Stimulated activated CD4-positive, alpha-beta T cell treated with anti-CD3 and anti-CD28 coated beads, Interleukin-1b, Interleukin-23, amount 100 ng/mL, for 24 hours (primary cell): ENCODE data around the gene CPM.
"Not testable (repeated sequence)": the region's sequence is repeated elsewhere in the genome, so short reads cannot be mapped to it uniquely, and the experiment has no call there.

Experiments used
- DNase-seq, 4 experiments: peaks; one replicate each; pipeline ENCODE4 v3.0.0-alpha.2; 2020; ENCODE audit warnings: low read depth in 4 of 4, low spot score in 1 of 4

The CPM gene

DNA sequence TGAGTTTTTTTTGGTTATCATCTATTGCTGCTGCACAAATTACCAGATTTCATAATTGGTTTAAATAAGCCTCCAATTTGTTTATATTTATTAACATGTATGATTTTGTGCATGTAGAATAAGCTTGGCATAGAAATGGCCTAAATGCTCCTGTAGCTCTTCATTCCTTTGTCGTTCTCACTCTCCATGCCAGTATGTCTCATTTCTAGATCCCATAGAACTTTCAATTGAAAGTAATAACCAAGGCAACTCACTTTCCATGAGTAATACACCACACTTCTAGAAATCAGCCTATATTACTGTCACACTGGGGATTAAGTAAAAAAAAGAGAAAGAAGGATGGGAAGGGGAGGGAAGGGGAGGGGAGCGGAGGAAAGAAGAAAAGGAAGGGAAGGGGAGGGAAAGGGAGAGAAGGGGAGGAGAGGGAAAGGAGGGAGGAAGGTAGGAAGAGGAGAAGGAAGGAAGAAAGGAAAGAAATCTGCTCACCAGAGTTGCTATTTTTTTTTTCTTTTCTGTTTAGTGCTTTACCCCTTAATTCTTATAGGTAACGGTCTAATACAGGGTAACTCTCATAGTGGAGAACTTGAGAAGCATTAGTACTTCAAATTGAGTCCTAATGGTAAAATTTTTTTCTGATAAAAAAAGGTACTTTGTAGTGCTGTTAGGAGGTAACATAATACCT is 79.4 kb downstream of the CPM start:
- DNase-seq, result no peak

DNA sequence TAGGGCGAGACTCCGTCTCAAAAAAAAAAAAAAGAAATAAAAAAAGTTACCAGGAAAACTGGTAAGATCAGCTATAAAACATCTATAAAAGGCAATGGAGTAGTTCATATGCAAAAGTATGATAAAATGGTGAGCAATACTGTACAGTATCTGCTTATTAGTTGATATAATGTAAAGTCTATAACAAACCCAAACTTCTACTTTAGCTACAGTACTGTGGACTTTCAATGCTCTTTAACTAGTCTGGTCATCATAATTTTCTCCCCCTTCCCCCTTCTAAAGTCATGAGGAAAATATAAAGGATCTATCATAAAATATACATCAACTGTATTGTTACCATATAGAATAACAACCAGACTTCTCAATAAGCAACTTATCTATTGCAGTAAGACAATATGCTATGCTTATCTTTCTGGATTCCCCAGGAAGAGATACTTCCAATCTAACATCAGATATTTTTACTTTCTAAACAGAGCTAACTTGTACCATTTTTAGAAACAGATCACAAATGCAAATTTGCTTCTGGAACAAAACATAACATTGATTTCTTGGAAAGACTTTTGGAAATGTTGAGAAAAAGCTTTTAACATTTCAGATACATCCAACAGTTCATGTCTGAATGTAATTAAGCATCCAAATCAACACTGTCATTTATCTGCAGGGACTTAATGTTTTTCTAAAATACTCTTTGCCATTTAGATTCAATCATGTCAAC is 81.2 kb downstream of the CPM start:
- no peak for DNase-seq

DNA sequence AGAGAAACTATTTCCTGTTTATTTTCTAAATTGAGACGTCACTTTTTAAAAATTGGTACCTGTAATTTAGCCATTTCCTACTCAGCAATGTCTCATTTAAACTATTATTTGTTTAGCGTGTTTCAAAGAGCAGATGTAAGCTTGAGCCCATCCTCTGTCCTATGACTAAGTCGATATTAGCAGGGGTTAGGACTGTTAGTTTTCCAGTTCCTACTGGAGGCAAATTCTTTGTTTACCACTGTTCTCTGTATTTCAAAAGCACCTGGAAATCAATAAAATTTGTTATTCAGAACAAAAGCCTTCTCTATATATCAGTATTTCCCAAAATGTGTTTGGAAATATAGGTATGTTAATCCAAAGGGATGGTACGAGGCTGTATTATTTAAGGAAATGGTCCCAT is 82.6 kb downstream of the CPM start:
- DNase-seq, result no peak

DNA sequence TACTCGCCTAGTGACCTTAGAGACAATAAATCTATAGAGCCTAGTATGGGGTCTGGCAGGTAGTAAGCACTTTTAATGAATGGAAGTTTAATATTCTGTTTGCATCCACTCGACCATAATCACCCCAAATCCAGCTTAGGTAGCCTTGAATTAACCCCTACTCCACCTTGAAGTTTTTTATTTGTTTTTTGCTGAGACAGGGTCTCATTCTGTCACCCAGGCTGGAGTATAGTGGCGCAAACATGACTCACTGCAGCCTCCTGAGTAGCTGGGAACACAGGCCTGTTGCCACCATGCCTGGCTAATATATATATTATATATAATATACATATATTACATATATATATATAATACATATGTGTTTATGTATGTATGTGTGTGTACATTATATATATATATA is 86.2 kb downstream of the CPM start:
- no peak for DNase-seq

DNA sequence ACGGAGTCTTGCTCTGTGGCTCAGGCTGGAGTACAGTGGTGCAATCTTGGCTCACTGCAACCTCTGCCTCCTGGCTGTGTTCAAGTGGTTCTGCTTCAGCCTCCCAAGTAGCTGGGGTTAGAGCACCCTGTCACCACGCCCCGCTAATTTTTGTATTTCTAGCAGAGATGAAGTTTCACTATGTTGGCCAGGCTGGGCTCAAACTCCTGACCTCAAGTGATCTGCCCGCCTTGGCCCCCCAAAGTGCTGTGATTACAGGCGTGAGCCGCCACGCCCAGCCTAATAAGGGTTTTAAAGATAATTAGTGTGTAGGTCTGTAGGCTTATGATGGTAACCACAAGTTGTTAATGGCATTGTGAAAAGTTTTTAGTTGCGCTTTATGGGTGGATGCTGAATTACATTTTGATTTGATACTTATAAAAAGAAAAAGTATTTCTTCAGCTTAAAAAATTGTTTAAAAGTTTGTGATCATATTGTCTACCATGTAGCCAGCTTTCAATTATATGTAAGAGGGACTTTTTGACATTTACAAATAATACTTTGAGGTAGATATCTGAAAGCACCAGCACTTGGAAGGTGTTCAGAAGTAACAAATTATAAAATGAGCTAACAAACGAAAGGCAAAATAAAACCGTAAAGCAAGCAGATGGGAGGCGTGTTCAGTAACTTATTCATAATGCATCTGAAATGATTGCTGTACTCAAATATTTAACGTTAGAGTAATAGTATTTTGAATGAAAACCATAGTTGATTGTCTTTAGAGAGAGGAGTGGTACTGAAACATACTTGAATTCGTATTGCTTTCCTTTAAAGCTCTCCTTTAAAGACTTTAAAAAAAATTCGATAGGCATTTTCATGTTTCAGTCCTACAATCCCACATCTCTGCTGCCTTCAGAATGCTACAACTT is 87.9 kb downstream of the CPM start:
- no peak for DNase-seq

DNA sequence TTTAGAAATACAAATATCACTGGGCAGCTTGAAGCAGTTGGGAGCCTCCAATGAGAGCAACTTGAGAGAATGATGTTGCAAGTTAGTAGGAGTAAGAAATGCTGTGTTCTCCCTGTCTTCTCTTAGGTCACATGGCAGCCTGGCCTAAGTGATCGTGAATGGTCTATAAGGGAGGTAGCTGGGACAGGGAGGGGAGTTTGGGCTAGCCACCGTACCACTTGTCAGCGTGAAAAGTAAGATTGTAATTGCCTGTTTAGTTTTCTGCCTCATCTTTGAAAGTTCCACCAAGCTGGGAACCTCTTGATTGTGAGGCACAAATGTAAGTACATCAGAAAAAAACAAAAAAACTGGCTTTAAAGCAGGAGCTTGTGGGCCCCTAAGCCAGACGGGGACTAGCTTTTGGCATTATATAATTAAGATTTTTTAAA is 88.6 kb downstream of the CPM start:
- DNase-seq, result no peak

DNA sequence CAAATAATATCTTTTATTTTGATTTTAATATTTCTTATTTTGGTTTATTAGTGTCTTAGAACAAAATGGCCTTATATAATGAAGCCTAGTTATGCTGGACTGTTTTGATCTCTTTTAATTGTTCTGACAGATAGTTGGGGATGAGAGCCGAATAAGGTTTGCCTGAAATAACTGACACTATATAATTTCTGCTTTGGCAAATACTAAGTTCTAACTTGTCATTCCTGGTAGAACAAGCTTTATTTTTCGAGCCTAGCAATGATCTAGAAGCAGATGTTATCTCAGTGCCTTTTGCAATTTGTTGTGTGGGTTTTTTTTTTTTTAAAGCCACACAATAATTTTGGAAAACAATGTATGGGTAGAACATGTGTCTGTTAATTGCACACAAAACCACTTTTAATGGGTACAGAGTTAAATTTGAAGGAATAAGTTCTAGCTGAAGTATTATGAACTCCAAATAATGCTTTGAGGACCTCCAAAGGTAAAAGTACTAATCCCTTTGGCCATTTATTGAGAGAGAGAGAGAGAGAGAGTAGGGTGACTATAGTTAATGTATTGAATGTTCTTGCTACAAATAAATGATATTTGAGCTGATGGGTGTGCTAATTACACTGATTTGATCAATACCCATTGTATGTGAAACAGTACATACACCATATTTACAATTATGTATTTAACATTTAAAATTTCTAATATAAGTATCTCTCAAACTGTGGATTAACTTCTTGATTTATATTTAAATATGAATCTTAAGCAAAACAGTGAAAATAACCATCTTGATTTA is 90.0 kb downstream of the CPM start:
- DNase-seq, result no peak

DNA sequence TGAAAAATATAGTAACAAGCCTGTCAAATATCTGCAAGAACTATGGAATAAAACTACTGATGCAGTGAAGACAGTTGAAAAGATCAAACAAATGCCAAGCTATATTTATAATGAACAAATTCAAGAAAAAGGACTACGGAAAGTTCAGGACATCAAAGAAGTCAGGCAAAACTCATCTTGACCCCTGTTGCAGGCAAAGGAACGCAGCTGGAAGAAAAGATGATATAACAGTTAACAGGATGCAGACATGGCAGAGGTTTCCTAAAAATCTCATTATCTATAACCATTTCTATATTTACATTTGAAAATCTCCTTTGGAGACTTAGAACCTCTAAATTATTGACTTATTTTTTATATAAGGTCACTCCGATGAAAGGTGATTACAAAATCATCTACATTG is 90.8 kb downstream of the CPM start:
- DNase-seq, result no peak

DNA sequence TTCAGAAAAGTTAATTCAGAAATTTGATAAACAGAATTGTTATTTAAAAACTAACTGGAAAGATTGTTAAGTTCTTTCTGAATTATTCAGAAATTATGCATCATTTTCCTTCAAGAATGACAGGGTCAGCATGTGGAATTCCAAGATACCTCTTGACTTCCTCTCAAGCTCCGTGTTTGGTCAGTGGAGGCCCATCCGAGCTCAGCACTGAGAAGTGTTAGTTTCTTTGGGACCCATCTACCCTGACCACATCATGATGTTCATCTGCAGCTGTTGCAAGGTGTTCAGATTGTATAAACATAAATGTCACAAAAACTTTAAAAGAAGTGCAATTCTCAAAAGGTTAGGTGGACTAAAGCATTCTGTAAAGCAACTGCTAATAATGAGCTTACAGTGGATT is 91.3 kb downstream of the CPM start:
- DNase-seq, result no peak

DNA sequence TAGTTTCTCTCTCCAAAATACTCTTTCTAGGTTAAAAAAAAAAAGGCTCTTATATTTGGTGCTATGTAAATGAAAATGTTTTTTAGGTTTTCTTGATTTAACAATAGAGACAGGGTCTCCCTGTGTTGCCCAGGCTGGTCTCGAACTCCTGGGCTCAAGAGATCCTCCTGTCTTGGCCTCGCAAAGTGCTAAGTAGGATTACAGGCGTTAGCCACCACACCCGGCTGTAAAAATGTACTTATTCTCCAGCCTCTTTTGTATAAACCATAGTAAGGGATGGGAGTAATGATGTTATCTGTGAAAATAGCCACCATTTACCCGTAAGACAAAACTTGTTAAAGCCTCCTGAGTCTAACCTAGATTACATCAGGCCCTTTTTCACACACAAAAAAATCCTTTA is 91.8 kb downstream of the CPM start:
- DNase-seq, result not testable (repeated sequence)

DNA sequence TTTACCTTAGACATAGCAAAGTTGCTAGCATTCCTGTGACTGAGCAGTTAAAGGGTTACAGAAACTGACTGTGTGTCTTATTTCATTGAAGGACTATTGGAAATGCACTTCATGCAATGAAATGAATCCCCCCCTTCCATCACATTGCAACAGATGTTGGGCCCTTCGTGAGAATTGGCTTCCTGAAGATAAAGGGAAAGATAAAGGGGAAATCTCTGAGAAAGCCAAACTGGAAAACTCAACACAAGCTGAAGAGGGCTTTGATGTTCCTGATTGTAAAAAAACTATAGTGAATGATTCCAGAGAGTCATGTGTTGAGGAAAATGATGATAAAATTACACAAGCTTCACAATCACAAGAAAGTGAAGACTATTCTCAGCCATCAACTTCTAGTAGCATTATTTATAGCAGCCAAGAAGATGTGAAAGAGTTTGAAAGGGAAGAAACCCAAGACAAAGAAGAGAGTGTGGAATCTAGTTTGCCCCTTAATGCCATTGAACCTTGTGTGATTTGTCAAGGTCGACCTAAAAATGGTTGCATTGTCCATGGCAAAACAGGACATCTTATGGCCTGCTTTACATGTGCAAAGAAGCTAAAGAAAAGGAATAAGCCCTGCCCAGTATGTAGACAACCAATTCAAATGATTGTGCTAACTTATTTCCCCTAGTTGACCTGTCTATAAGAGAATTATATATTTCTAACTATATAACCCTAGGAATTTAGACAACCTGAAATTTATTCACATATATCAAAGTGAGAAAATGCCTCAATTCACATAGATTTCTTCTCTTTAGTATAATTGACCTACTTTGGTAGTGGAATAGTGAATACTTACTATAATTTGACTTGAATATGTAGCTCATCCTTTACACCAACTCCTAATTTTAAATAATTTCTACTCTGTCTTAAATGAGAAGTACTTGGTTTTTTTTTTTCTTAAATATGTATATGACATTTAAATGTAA is 93.5 kb downstream of the CPM start:
- DNase-seq, result no peak

DNA sequence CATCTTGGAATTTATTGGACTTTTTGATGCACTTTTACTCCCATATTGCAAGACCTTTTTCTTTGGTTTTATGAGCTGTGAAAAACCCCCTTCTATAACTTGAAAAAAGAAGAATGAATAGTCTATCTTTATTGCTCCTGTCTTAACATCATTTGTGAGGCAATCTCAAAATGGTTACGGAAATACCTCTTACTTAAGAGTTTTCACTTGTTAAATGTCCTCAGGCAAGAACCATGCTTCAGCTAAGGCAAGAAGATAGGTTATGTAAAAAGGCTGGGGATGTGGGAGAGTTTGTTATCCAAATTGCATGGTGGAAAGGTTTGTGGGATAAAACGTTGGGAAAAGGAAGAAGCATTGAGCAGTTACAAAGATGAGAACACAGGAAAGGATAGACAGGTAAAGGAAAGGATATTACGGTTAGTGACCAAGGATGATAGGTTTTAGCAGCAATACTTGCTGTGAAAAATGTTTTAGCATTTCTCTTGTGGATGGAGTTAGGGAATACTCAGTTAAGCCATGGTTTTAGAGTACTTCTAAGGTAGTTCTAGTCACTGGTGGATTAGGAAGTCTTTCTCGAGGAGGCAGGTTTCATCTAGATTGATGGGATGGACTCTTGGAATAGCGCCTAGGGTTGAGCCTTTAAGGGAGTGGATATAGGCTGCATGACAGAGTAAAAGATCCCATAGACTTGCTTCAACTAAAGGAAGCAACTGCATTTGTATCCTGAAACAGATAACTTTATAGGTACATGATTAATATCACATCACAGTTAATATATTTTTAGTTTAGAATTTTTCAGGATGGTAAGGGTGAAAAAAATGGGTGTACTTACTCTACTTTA is 94.7 kb downstream of the CPM start:
- no peak for DNase-seq

DNA sequence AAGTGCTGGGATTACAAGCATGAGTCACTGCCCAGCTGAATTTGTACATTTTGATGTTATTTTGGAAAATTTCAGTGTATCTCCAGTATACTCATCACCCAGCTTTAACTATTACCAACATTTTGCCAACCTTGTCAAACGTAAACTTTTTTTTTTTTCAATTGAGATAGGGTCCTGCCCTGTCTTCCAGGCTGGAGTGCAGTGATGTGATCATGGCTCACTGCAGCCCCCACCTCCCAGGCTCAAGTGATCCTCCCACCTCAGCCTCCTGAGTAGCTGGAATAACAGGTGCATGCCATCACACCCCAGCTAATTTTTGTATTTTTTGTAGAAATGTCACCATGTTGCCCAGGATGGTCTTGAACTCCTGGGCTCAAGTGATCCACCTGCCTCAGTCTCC is 95.8 kb downstream of the CPM start:
- no peak for DNase-seq

DNA sequence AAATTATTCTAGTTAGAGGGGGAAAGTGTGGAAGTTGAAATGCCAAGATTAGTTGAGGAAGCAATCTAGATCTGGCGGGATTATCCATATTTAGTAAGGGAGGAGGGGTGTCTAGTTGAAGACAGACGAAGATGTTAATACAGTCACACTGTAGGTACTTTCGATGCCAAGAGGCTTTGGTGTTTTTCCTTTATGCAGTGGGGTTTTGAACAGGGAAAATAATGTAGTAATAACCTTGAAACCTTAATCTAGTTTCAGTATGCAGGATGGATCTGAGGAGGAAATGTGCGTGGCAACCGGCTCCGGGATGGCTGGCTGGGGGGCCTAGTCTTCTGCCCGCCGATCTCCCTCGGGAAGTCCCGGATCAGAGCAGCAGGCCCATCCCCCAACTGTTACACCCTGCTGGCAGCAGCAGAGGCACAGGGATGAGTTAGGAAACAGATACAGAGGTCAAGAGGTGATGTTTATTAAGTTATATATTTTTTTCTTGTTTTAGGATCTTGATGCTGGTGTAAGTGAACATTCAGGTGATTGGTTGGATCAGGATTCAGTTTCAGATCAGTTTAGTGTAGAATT is 97.5 kb downstream of the CPM start:
- DNase-seq, result no peak

DNA sequence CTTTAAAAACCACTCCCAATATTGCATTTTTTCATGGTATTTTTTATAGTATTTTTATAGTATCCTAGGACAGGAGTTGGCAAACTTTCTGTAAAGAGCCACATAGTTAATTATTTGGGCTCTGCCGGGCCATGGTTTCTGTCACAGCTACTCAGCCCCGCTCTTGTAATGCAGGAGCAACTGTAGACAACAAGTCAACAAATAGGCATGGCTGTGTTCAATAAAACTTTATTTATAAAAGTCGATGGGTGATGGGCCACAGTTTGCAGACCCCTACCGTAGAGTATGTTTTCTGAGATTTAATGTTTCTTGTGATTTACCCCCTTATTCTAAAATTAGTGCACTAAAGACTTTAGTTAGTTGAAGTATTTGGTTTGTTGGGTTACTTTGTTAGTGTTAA is 99.5 kb downstream of the CPM start:
- no peak for DNase-seq

DNA sequence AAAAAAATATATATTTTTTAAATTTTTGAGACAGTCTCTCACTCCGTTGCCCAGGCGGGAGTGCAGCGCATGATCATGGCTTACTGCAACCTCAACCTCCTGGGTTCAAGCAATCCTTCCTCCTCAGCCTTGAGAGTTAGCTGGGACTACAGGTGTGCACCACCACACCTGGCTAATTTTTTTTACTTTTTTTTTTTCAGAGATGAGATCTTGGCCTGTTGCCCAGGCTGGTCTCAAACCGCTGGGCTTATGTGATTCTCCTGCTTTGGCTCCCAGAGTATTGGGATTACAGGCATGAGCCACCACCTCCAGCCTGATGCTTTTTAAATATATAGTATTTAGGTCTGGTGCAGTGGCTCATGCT is 100.5 kb downstream of the CPM start:
- DNase-seq, result no peak

DNA sequence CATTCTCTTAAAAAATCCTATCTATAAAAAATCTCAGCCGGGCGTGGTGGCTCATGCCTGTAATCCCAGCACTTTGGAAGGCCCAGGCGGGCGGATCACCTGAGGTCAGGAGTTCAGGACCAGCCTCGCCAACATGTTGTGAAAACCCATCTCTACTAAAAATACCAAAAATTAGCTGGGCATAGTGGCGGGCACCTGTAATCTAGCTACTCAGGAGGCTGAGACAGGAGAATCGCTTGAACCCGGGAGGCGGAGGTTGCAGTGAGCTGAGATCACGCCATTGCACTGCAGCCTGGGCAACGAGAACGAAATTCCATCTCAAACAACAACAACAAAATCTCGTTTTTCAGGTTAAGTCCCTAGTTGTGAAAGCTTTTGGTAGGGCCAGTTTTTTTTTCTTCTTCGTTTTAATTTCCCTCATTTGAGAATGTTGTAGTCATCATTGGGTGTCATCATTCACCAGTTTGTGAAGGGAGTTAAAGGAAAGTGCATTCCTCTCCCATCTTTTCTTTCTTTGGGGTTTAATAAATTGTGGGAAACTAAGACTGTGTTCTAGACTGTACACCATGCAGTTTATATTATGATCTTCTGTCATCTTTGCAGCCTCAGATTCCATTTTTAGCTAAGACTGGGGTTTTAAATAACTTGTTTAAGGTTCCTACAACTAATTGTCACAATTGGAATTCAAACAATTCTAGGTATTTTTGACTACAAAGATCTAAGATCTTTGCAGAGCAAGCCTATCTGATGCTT is 101.0 kb downstream of the CPM start:
- DNase-seq, result no peak

DNA sequence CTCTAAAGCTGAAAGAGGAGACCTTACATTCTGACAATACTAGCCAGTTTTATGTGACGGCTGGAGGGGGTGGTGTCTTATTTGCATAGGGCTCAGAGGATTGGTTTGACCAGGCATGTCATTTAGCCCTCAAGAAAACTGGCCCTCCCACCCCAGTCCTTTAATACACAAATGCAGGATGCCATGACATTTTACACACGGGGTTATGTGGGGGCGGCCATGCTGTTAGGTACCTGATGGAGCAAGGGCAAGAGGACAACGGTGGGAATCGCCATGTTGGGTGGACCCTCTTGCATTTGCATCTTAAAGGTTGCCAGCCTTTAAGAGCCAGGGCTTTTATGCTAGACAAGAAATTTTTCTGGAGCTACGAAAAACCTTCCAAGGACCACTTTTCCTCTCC is 101.7 kb downstream of the CPM start:
- DNase-seq, result no peak
